Uterus (tissue), 2 donors: ENCODE measurements around the gene IQSEC1.

Experiments
- POLR2A ChIP-seq, 2 donors: fragments of 450-650 bp; IDR thresholded peaks; one replicate each; pipeline ENCODE4 v1.6.1; 2016; ENCODE audit warnings: antibody characterized with exemption in 2 of 2, mild to moderate bottlenecking in 1 of 2, moderate library complexity in 1 of 2
- TF ChIP-seq, protein P1 (sequence below), 4 experiments: fragments of 200-600 bp in 2 of 4; fragments of 450-650 bp in 2 of 4; sonication (generic) in 2 of 4; IDR thresholded peaks; one replicate each; pipeline ENCODE4 v1.5.1; 2016 to 2019; ENCODE audit warnings: antibody characterized with exemption in 4 of 4, mild to moderate bottlenecking in 2 of 4, moderate library complexity in 1 of 4

DNA sequence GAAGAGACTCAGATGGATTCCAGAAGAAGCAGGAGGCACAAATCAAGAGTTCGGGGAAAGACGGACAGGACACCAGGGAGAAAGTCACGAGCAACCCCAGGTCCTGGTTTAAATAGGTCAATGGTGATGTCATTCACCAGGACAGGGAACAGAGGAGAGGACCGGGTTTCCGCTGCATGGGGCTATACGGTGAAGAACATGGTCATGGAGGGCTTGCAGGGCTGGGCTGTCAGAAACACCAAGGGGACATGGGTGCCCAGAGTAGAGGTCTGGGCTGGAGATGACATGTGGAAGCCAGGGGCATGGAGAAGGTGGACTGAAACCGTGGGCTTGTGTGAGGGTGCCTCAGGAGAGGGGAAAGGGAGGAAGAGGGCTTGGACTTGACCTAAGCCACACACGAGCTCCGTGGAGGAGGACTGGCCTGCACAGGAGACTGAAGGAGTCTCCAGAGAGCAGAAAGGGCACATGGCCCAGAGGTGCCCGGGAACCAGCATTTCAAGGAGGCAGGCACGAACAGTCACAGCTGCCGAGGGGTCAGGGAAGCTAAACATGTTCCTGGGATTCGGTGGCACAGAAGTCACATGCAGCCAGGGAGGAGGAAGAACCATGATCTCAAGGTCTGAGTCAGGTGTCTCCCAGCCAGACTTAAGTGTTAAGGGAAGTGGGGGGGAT, 177.7 kb downstream of the IQSEC1 start:
- TF ChIP-seq POLR2A (IDR thresholded peaks at IDR 0.05), result no peak
- TF ChIP-seq, protein P1, sequence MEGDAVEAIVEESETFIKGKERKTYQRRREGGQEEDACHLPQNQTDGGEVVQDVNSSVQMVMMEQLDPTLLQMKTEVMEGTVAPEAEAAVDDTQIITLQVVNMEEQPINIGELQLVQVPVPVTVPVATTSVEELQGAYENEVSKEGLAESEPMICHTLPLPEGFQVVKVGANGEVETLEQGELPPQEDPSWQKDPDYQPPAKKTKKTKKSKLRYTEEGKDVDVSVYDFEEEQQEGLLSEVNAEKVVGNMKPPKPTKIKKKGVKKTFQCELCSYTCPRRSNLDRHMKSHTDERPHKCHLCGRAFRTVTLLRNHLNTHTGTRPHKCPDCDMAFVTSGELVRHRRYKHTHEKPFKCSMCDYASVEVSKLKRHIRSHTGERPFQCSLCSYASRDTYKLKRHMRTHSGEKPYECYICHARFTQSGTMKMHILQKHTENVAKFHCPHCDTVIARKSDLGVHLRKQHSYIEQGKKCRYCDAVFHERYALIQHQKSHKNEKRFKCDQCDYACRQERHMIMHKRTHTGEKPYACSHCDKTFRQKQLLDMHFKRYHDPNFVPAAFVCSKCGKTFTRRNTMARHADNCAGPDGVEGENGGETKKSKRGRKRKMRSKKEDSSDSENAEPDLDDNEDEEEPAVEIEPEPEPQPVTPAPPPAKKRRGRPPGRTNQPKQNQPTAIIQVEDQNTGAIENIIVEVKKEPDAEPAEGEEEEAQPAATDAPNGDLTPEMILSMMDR (IDR thresholded peaks at IDR 0.05), result no peak
